ENCODE measurements around the gene PLA2G4E. TPM values are rescaled to one million over a fixed set of nuclear protein-coding genes. Genes with fewer than 3 reads are reported as not detected.

Gene PLA2G4E
- total RNA-seq, 1 experiment from 2014 or later, result not detected

DNA sequence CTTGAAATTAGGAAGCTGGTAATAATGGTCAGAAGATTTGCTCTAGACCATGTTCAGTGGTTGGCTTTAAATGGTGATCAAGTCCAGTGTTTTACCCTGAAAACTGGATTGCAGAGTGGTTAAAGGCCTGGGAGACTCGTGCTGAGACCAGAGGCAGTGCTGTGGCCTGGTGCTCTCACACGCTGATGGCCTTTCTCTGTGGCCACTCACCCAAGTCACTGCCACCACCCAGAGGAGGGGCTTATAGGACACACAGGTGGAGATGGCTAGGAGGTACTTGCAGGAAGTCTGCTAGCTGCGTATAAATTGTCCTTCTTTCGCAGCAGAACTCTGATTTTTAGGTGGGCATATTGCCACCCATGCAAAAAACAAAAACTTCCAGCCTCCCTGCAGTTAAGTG lies 42.3 kb downstream of the PLA2G4E start:
- intact Hi-C loops (cut with micrococcal nuclease), result no loop called here

More for the DNA sequence above, 42.3 kb downstream of the PLA2G4E start:
- ChIA-PET POLR2A (no interaction called here), RAD21 (ENCODE audit: low non-redundant PET in 1 of 2, low total read pairs in 2 of 2, uncharacterized antibody in 2 of 2, unreplicated experiment in 2 of 2) (no interaction called here), CTCF (no interaction called here)
- H3K4me3 ChIP-seq (replicated peaks in 1 of 2; ENCODE audit: low read depth in 1 of 2, low read length in 2 of 2), result no peak overlapping the region
- H3K4me1 ChIP-seq (ENCODE audit: control insufficient read depth in 1 of 2, insufficient read depth in 2 of 2, low read length in 2 of 2), result peaks cover 0 to 7% of the 10 kb centered on the region in 2 experiments; a peak in 2 of 4 replicates
- H3K9me2 ChIP-seq (ENCODE audit: insufficient read depth), result no peaks in the 10 kb centered on the region
- no peaks in the 10 kb centered on the region for H3K27me3 ChIP-seq (ENCODE audit: insufficient read depth, low read length)
- BruUV-seq (replicated peaks), result no TSS peak
- TF ChIP-seq FOSL1 (IDR thresholded peaks at IDR 0.05; ENCODE audit: low read depth) (no peak), ZNF274 (IDR thresholded peaks at IDR 0.05; ENCODE audit: low read depth, low read length) (no peak), CEBPB (IDR thresholded peaks at IDR 0.05; ENCODE audit: low read depth) (no peak), SP1 (IDR thresholded peaks at IDR 0.05; ENCODE audit: low read depth) (no peak), RAD21 (IDR thresholded peaks at IDR 0.05; ENCODE audit: low read depth) (no peak), SIN3A (IDR thresholded peaks at IDR 0.05; ENCODE audit: low read depth) (no peak), POLR2A (IDR thresholded peaks at IDR 0.05; ENCODE audit: borderline replicate concordance, extremely low read depth, insufficient read depth, insufficient read length) (no peak), JUND (IDR thresholded peaks at IDR 0.05) (no peak), EZH2 (IDR thresholded peaks at IDR 0.05) (no peak), ELF1 (IDR thresholded peaks at IDR 0.05; ENCODE audit: borderline replicate concordance, low read depth) (no peak), YY1 (IDR thresholded peaks at IDR 0.05; ENCODE audit: extremely low read depth, insufficient replicate concordance, low read depth, low read length) (no peak), SRF (IDR thresholded peaks at IDR 0.05; ENCODE audit: low read depth) (no peak)
- TF ChIP-seq, protein P1, sequence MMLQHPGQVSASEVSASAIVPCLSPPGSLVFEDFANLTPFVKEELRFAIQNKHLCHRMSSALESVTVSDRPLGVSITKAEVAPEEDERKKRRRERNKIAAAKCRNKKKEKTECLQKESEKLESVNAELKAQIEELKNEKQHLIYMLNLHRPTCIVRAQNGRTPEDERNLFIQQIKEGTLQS (IDR thresholded peaks at IDR 0.05), result no peak
- TF ChIP-seq, protein P2, sequence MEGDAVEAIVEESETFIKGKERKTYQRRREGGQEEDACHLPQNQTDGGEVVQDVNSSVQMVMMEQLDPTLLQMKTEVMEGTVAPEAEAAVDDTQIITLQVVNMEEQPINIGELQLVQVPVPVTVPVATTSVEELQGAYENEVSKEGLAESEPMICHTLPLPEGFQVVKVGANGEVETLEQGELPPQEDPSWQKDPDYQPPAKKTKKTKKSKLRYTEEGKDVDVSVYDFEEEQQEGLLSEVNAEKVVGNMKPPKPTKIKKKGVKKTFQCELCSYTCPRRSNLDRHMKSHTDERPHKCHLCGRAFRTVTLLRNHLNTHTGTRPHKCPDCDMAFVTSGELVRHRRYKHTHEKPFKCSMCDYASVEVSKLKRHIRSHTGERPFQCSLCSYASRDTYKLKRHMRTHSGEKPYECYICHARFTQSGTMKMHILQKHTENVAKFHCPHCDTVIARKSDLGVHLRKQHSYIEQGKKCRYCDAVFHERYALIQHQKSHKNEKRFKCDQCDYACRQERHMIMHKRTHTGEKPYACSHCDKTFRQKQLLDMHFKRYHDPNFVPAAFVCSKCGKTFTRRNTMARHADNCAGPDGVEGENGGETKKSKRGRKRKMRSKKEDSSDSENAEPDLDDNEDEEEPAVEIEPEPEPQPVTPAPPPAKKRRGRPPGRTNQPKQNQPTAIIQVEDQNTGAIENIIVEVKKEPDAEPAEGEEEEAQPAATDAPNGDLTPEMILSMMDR (IDR thresholded peaks at IDR 0.05 in 2 of 3, conservative IDR thresholded peaks at IDR 0.05 in 1 of 3; ENCODE audit: borderline replicate concordance in 1 of 3, insufficient read depth in 1 of 3, low read depth in 2 of 3, low read length in 2 of 3), result no peak
- TF ChIP-seq, protein P3, sequence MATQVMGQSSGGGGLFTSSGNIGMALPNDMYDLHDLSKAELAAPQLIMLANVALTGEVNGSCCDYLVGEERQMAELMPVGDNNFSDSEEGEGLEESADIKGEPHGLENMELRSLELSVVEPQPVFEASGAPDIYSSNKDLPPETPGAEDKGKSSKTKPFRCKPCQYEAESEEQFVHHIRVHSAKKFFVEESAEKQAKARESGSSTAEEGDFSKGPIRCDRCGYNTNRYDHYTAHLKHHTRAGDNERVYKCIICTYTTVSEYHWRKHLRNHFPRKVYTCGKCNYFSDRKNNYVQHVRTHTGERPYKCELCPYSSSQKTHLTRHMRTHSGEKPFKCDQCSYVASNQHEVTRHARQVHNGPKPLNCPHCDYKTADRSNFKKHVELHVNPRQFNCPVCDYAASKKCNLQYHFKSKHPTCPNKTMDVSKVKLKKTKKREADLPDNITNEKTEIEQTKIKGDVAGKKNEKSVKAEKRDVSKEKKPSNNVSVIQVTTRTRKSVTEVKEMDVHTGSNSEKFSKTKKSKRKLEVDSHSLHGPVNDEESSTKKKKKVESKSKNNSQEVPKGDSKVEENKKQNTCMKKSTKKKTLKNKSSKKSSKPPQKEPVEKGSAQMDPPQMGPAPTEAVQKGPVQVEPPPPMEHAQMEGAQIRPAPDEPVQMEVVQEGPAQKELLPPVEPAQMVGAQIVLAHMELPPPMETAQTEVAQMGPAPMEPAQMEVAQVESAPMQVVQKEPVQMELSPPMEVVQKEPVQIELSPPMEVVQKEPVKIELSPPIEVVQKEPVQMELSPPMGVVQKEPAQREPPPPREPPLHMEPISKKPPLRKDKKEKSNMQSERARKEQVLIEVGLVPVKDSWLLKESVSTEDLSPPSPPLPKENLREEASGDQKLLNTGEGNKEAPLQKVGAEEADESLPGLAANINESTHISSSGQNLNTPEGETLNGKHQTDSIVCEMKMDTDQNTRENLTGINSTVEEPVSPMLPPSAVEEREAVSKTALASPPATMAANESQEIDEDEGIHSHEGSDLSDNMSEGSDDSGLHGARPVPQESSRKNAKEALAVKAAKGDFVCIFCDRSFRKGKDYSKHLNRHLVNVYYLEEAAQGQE (IDR thresholded peaks at IDR 0.05; ENCODE audit: low read depth), result no peak
- TF ChIP-seq, protein P4, sequence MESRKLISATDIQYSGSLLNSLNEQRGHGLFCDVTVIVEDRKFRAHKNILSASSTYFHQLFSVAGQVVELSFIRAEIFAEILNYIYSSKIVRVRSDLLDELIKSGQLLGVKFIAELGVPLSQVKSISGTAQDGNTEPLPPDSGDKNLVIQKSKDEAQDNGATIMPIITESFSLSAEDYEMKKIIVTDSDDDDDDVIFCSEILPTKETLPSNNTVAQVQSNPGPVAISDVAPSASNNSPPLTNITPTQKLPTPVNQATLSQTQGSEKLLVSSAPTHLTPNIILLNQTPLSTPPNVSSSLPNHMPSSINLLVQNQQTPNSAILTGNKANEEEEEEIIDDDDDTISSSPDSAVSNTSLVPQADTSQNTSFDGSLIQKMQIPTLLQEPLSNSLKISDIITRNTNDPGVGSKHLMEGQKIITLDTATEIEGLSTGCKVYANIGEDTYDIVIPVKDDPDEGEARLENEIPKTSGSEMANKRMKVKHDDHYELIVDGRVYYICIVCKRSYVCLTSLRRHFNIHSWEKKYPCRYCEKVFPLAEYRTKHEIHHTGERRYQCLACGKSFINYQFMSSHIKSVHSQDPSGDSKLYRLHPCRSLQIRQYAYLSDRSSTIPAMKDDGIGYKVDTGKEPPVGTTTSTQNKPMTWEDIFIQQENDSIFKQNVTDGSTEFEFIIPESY (IDR thresholded peaks at IDR 0.05; ENCODE audit: extremely low read depth, insufficient replicate concordance, low read length), result no peak
- H3K79me2 ChIP-seq (ENCODE audit: insufficient read depth, low read length), result no peaks in the 10 kb centered on the region
- H3K9ac ChIP-seq (ENCODE audit: low read length), result no peak overlapping the region
- no peak for ATAC-seq
- no peaks in the 10 kb centered on the region for H4K20me1 ChIP-seq (ENCODE audit: insufficient read depth)
- H2AFZ ChIP-seq (ENCODE audit: low read depth, low read length, poor library complexity, severe bottlenecking), result no peak overlapping the region
- H3K27ac ChIP-seq (ENCODE audit: low read depth, low read length), result no peak overlapping the region
- H3K4me2 ChIP-seq (ENCODE audit: low read length), result no peak overlapping the region
- H3K9me3 ChIP-seq (ENCODE audit: control insufficient read depth in 1 of 2, insufficient read depth in 1 of 2, low read depth in 1 of 2, low read length in 2 of 2), result no peaks in the 10 kb centered on the region
- DNase-seq (ENCODE audit: low read depth, low spot score), result no peak
- no peaks in the 10 kb centered on the region for H3K36me3 ChIP-seq (ENCODE audit: control insufficient read depth in 1 of 2, insufficient read depth in 2 of 2, low read length in 2 of 2)

All from HCT116 (cell line).